HUES48 (cell line): Measurements from ENCODE around the gene CXCL16.
"Not testable (repeated sequence)": the region's sequence is repeated elsewhere in the genome, so short reads cannot be mapped to it uniquely, and the experiment has no call there.

ENCODE experiments used
- H3K27ac ChIP-seq: one replicate; pipeline ENCODE4 v1.7.0; 2013; ENCODE audit warnings: low read depth, low read length, inconsistent platforms
- H3K27me3 ChIP-seq: 2 replicates; pipeline ENCODE4 v1.6.1; 2013; ENCODE audit warnings: mild to moderate bottlenecking, low read length; ENCODE audit not compliant: control insufficient read depth, insufficient read depth
- H3K36me3 ChIP-seq: 2 replicates; pipeline ENCODE4 v1.6.1; 2013; ENCODE audit warnings: low read length; ENCODE audit not compliant: control insufficient read depth, insufficient read depth
- H3K4me1 ChIP-seq: 2 replicates; pipeline ENCODE4 v1.6.1; 2013; ENCODE audit warnings: mild to moderate bottlenecking, low read length; ENCODE audit not compliant: control insufficient read depth, insufficient read depth
- H3K4me3 ChIP-seq: 2 replicates; pipeline ENCODE4 v1.5.1; 2013; ENCODE audit warnings: mild to moderate bottlenecking, low read depth, low read length
- H3K9ac ChIP-seq: 2 replicates; pipeline ENCODE4 v1.6.1; 2013; ENCODE audit warnings: mild to moderate bottlenecking, low read depth, low read length, moderate library complexity
- H3K9me3 ChIP-seq: 2 replicates; pipeline ENCODE4 v1.6.1; 2013; ENCODE audit warnings: low read length; ENCODE audit not compliant: control insufficient read depth, insufficient read depth

Gene CXCL16

GRCh38 chr17:4710693-4711634, 28.8 kb downstream of the CXCL16 start:
- Histone ChIP-seq H3K27me3 (no peaks in the 10 kb centered on the region), H3K36me3 (peaks cover 11% of the 10 kb centered on the region), H3K4me3 (peak overlapping the region; percentile 68), H3K27ac (peak overlapping the region; percentile 74), H3K9ac (peak overlapping the region; percentile 32; the same call in 1 of the 2 replicates), H3K4me1 (peaks cover 13% of the 10 kb centered on the region), H3K9me3 (no peaks in the 10 kb centered on the region)

- Histone ChIP-seq H3K27me3 (no peaks in the 10 kb centered on the region), H3K9me3 (no peaks in the 10 kb centered on the region), H3K27ac (peak within 1 kb of the TSS; percentile 74), H3K4me1 (peaks cover 13% of the 10 kb centered on the region), H3K36me3 (0 out of 2 replicates have a peak, but pooled peaks cover 3% of the 10 kb centered on the region), H3K4me3 (peak within 1 kb of the TSS; percentile 68), H3K9ac (peak within 1 kb of the TSS; percentile 32)
These were observed 29.7 kb downstream of the CXCL16 start, which contains the start of gene ARRB2 for GRCh38 chr17:4709794-4710692. TSS of gene ARRB2 (plus strand) at chr17:4710632. CDS start at chr17:4710722, 90 bp downstream.

- Histone ChIP-seq H3K4me3 (no peak overlapping the region), H3K9me3 (no peaks in the 10 kb centered on the region), H3K36me3 (no peaks in the 10 kb centered on the region), H3K4me1 (peaks cover 13% of the 10 kb centered on the region), H3K9ac (no peak overlapping the region), H3K27ac (no peak overlapping the region), H3K27me3 (no peaks in the 10 kb centered on the region)
These were observed 31.3 kb downstream of the CXCL16 start for GRCh38 chr17:4708436-4708835.

- Histone ChIP-seq H3K27ac (peak overlapping the region; percentile 73), H3K9me3 (no peaks in the 10 kb centered on the region), H3K27me3 (no peaks in the 10 kb centered on the region), H3K9ac (no peak overlapping the region), H3K4me1 (peaks cover 16% of the 10 kb centered on the region), H3K4me3 (no peak overlapping the region), H3K36me3 (peaks cover 3% of the 10 kb centered on the region; the same call in 1 of the 2 replicates)
These were observed 33.6 kb downstream of the CXCL16 start for GRCh38 chr17:4706121-4706520.

GRCh38 chr17:4704991-4705390, 34.7 kb downstream of the CXCL16 start:
- no peaks in the 10 kb centered on the region for H3K27me3 ChIP-seq
- peaks cover 3% of the 10 kb centered on the region; the same call in 1 of the 2 replicates for H3K36me3 ChIP-seq
- H3K9ac ChIP-seq = no peak overlapping the region
- H3K9me3 ChIP-seq = no peaks in the 10 kb centered on the region
- no peak overlapping the region for H3K27ac ChIP-seq
- peak overlapping the region; percentile 94; the same call in 1 of the 2 replicates for H3K4me3 ChIP-seq
- peaks cover 16% of the 10 kb centered on the region for H3K4me1 ChIP-seq

GRCh38 chr17:4704574-4704907, 35.2 kb downstream of the CXCL16 start:
- H3K27ac ChIP-seq = peak overlapping the region; percentile 87

GRCh38 chr17:4703330-4703691, 36.4 kb downstream of the CXCL16 start:
- peaks cover 8% of the 10 kb centered on the region; the same call in 1 of the 2 replicates for H3K36me3 ChIP-seq
- peak overlapping the region; percentile 90 for H3K9ac ChIP-seq
- peak overlapping the region; percentile 94 for H3K4me3 ChIP-seq
- no peaks in the 10 kb centered on the region for H3K9me3 ChIP-seq
- peaks cover 13% of the 10 kb centered on the region for H3K4me1 ChIP-seq
- no peaks in the 10 kb centered on the region for H3K27me3 ChIP-seq
- peak overlapping the region; percentile 87 for H3K27ac ChIP-seq

More at GRCh38 chr17:4704574-4704907, 35.2 kb downstream of the CXCL16 start:
- peak overlapping the region; percentile 90 for H3K9ac ChIP-seq
- H3K27me3 ChIP-seq, H3K36me3 ChIP-seq, H3K9me3 ChIP-seq: not testable (repeated sequence)
- peak overlapping the region; percentile 94; the same call in 1 of the 2 replicates for H3K4me3 ChIP-seq
- peaks cover 13% of the 10 kb centered on the region for H3K4me1 ChIP-seq

GRCh38 chr17:4701116-4701515, 38.6 kb downstream of the CXCL16 start:
- H3K9me3 ChIP-seq = no peaks in the 10 kb centered on the region
- H3K27me3 ChIP-seq = no peaks in the 10 kb centered on the region
- no peak overlapping the region for H3K9ac ChIP-seq
- no peak overlapping the region for H3K27ac ChIP-seq
- H3K4me1 ChIP-seq = peaks cover 7% of the 10 kb centered on the region; the same call in 1 of the 2 replicates
- no peak overlapping the region for H3K4me3 ChIP-seq
- H3K36me3 ChIP-seq = peaks cover 28% of the 10 kb centered on the region

GRCh38 chr17:4699401-4700056, 40.2 kb downstream of the CXCL16 start:
- H3K27ac ChIP-seq, H3K9ac ChIP-seq, H3K4me1 ChIP-seq, H3K27me3 ChIP-seq, H3K4me3 ChIP-seq, H3K9me3 ChIP-seq: not testable (repeated sequence)
- peaks cover 35% of the 10 kb centered on the region for H3K36me3 ChIP-seq

- Histone ChIP-seq H3K9ac (no peak overlapping the region), H3K9me3 (no peaks in the 10 kb centered on the region), H3K4me3 (no peak overlapping the region), H3K27me3 (no peaks in the 10 kb centered on the region), H3K4me1 (no peaks in the 10 kb centered on the region), H3K36me3 (peaks cover 49% of the 10 kb centered on the region), H3K27ac (no peak overlapping the region)
These were observed 43.3 kb downstream of the CXCL16 start for GRCh38 chr17:4696437-4696805.
